A549 (cell line): ENCODE measurements around the gene KRT81. TPM values are rescaled to one million over a fixed set of nuclear protein-coding genes. Genes with fewer than 3 reads are reported as not detected.

ENCODE experiments used
- BHLHE40 ChIP-seq: IDR thresholded peaks from 2 replicates; pipeline ENCODE4 v1.6.1; 2012; ENCODE audit warnings: low read depth, low read length, inconsistent platforms
- CBX2 ChIP-seq: fragments of 200-600 bp; sonication (generic); IDR thresholded peaks from 2 replicates; pipeline ENCODE4 v1.6.1; 2016; ENCODE audit warnings: low read depth, mild to moderate bottlenecking, borderline replicate concordance
- CEBPB ChIP-seq, 2 experiments: fragments of >200 bp in 1 of 2; sonication (Bioruptor Twin) in 1 of 2; formaldehyde crosslinking in 1 of 2; IDR thresholded peaks; 2 replicates each; pipeline ENCODE4 v1.6.1; 2012 to 2016
- EHMT2 ChIP-seq: fragments of 200-600 bp; sonication (generic); IDR thresholded peaks from 2 replicates; pipeline ENCODE4 v1.6.1; 2016; ENCODE audit warnings: antibody characterized with exemption, low read depth, mild to moderate bottlenecking, moderate library complexity
- ESRRA ChIP-seq: fragments of 150-350 bp; IDR thresholded peaks from 2 replicates; pipeline ENCODE4 v1.6.1; 2014; ENCODE audit warnings: mild to moderate bottlenecking, low read length, borderline replicate concordance
- FOSB ChIP-seq: fragments of 250-450 bp; sonication (Bioruptor Pico); IDR thresholded peaks from 2 replicates; pipeline ENCODE4 v1.5.0; 2020; ENCODE audit warnings: mild to moderate bottlenecking, moderate library complexity
- FOSL2 ChIP-seq, 2 experiments: fragments of 450-650 bp in 1 of 2; fragments of >200 bp in 1 of 2; sonication (Bioruptor Twin) in 1 of 2; formaldehyde crosslinking; IDR thresholded peaks; 2 replicates each; pipeline versions ENCODE4 v1.5.0 to v1.6.1; 2016 to 2020; ENCODE audit warnings: mild to moderate bottlenecking in 1 of 2, moderate library complexity in 1 of 2
- FOXS1 ChIP-seq: fragments of 250-450 bp; sonication (Bioruptor Pico); IDR thresholded peaks from 2 replicates; pipeline ENCODE4 v1.5.0; 2020; ENCODE audit warnings: mild to moderate bottlenecking, moderate library complexity
- HDAC2 ChIP-seq: fragments of 200-600 bp; sonication (generic); IDR thresholded peaks from 2 replicates; pipeline ENCODE4 v1.6.1; 2016
- HEYL ChIP-seq: fragments of 250-450 bp; sonication (Bioruptor Pico); IDR thresholded peaks from 2 replicates; pipeline ENCODE4 v1.8.0; 2021; ENCODE audit warnings: mild to moderate bottlenecking, moderate library complexity
- HOXA7 ChIP-seq: fragments of 250-450 bp; sonication (Bioruptor Pico); IDR thresholded peaks from 2 replicates; pipeline ENCODE4 v1.5.0; 2020; ENCODE audit warnings: mild to moderate bottlenecking, moderate library complexity
- HOXB5 ChIP-seq: fragments of 250-450 bp; sonication (Bioruptor Pico); IDR thresholded peaks from 2 replicates; pipeline ENCODE4 v1.5.0; 2020; ENCODE audit warnings: mild to moderate bottlenecking, moderate library complexity
- KDM1A ChIP-seq: fragments of 200-600 bp; sonication (generic); IDR thresholded peaks from 2 replicates; pipeline ENCODE4 v1.6.1; 2016; ENCODE audit warnings: low read depth, mild to moderate bottlenecking
- KDM5A ChIP-seq: fragments of 200-600 bp; sonication (generic); IDR thresholded peaks from 2 replicates; pipeline ENCODE4 v1.6.1; 2016; ENCODE audit warnings: antibody characterized with exemption, mild to moderate bottlenecking
- MAFK ChIP-seq: fragments of 450-650 bp; IDR thresholded peaks from 2 replicates; pipeline ENCODE4 v1.6.1; 2014; ENCODE audit not compliant: partially characterized antibody
- MYC ChIP-seq: IDR thresholded peaks from 2 replicates; pipeline ENCODE4 v1.6.1; 2012; ENCODE audit warnings: mild to moderate bottlenecking, inconsistent platforms, low read length, improper control_type of control experiment, borderline replicate concordance
- NFE2L2 ChIP-seq: fragments of 150-350 bp; conservative IDR thresholded peaks from 2 replicates; pipeline ENCODE4 v1.6.1; 2014; ENCODE audit warnings: low read length
- NPAS2 ChIP-seq: fragments of 250-450 bp; sonication (Bioruptor Pico); IDR thresholded peaks from 2 replicates; pipeline ENCODE4 v1.8.0; 2022; ENCODE audit warnings: mild to moderate bottlenecking, moderate library complexity, borderline replicate concordance
- NR3C1 ChIP-seq: fragments of >200 bp; sonication (Bioruptor Twin); formaldehyde crosslinking; IDR thresholded peaks from 3 replicates; pipeline ENCODE4 v1.6.1; 2017
- RAD21 ChIP-seq, 2 experiments: fragments of >200 bp in 1 of 2; sonication (Bioruptor Twin) in 1 of 2; formaldehyde crosslinking in 1 of 2; IDR thresholded peaks in 1 of 2; conservative IDR thresholded peaks in 1 of 2; 2 replicates in 1 of 2; 3 replicates in 1 of 2; pipeline ENCODE4 v1.6.1; 2012 to 2018; ENCODE audit warnings: inconsistent platforms in 1 of 2
- RARB ChIP-seq: fragments of 250-450 bp; sonication (Bioruptor Pico); IDR thresholded peaks from 2 replicates; pipeline ENCODE4 v1.8.0; 2021; ENCODE audit warnings: mild to moderate bottlenecking, moderate library complexity
- RCOR1 ChIP-seq: fragments of 150-350 bp; IDR thresholded peaks from 2 replicates; pipeline ENCODE4 v1.6.1; 2014; ENCODE audit warnings: antibody characterized with exemption, low read length, low read depth
- RFX5 ChIP-seq: fragments of 450-650 bp; IDR thresholded peaks from 2 replicates; pipeline ENCODE4 v1.7.1; 2014; ENCODE audit warnings: antibody characterized with exemption, mild to moderate bottlenecking, moderate library complexity
- RNF2 ChIP-seq: fragments of 200-600 bp; sonication (generic); IDR thresholded peaks from 2 replicates; pipeline ENCODE4 v1.6.1; 2016; ENCODE audit warnings: low read depth, mild to moderate bottlenecking, antibody characterized with exemption, moderate library complexity, borderline replicate concordance
- SMC3 ChIP-seq: fragments of >200 bp; sonication (Bioruptor Twin); formaldehyde crosslinking; IDR thresholded peaks from 3 replicates; pipeline ENCODE4 v1.6.1; 2018; ENCODE audit warnings: inconsistent platforms
- SREBF2 ChIP-seq: fragments of 450-650 bp; IDR thresholded peaks from 2 replicates; pipeline ENCODE4 v1.6.1; 2014; ENCODE audit warnings: mild to moderate bottlenecking, moderate library complexity
- USF2 ChIP-seq: fragments of 450-650 bp; IDR thresholded peaks from 2 replicates; pipeline ENCODE4 v1.6.1; 2014; ENCODE audit warnings: antibody characterized with exemption
- ZC3H11A ChIP-seq: fragments of 450-650 bp; IDR thresholded peaks from 2 replicates; pipeline ENCODE4 v1.6.1; 2014; ENCODE audit warnings: antibody characterized with exemption, mild to moderate bottlenecking
- ZFP36 ChIP-seq: fragments of 450-650 bp; IDR thresholded peaks from 2 replicates; pipeline ENCODE4 v1.6.1; 2014; ENCODE audit warnings: borderline replicate concordance; ENCODE audit not compliant: partially characterized antibody
- polyA plus RNA-seq, 4 experiments: library from polyadenylated mRNA; depleted of rRNA in 3 of 4; stranded (reverse); fragments of >200 nt; fragmentation: RNase III in 1 of 4; extraction: RNeasy Plus Mini Kit Qiagen cat#74134 plus additional on column Dnase treatment in 1 of 4; gene quantifications; 2 replicates in 3 of 4; 3 replicates in 1 of 4; pipeline ENCODE4 v1.2.3, GENCODE V29; 2011 to 2017
- TF ChIP-seq, protein P1 (sequence below): fragments of 200-600 bp; sonication (generic); IDR thresholded peaks from 2 replicates; pipeline ENCODE4 v1.6.1; 2016; ENCODE audit warnings: antibody characterized with exemption, mild to moderate bottlenecking, moderate library complexity
- TF ChIP-seq, protein P2 (sequence below): fragments of 250-450 bp; sonication (Bioruptor Pico); IDR thresholded peaks from 2 replicates; pipeline ENCODE4 v1.5.0; 2021; ENCODE audit warnings: mild to moderate bottlenecking, moderate library complexity, borderline replicate concordance
- TF ChIP-seq, protein P3 (sequence below): fragments of >200 bp; sonication (Bioruptor Twin); formaldehyde crosslinking; IDR thresholded peaks from 3 replicates; pipeline ENCODE4 v1.6.1; 2016
- TF ChIP-seq, protein P4 (sequence below): IDR thresholded peaks from 2 replicates; pipeline ENCODE4 v1.6.1; 2012

Gene KRT81
- polyA plus RNA-seq, 2 of the 4 experiments (the other 2 are of a cell fraction) = 1,799 to 3,643 TPM

DNA sequence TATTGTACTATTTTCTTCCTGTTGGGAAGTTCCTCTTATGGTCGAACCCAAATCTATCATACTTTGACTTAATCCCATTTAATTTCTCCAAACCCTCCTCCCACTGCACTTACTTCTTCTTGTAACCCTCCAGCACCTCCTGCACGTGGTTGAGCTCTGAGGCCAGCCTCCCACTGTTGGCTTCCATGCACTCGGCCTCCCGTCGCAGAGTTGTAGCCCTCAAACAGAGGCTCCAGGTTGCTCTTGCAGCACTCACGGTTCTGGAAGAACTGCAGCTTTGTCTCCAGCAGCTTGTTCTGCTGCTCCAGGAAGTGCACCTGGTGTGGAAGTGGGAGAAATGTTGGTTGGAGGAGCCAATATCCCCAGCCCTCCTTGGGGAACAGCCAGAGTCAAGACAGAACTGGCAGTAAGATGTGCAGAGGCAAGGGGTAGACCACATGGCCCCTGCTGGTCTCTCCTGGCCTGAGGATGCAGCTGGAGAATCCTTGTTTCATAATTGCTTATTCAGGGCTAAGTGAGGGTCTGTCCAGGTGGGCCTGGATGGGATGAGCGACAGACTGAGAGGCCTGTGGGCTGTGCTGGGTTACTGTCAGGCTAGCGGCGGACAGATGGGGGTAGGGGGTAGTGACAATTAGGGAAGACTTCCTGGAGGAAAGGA lies 35.3 kb downstream of the KRT81 start (continued):
- TF ChIP-seq, protein P1, sequence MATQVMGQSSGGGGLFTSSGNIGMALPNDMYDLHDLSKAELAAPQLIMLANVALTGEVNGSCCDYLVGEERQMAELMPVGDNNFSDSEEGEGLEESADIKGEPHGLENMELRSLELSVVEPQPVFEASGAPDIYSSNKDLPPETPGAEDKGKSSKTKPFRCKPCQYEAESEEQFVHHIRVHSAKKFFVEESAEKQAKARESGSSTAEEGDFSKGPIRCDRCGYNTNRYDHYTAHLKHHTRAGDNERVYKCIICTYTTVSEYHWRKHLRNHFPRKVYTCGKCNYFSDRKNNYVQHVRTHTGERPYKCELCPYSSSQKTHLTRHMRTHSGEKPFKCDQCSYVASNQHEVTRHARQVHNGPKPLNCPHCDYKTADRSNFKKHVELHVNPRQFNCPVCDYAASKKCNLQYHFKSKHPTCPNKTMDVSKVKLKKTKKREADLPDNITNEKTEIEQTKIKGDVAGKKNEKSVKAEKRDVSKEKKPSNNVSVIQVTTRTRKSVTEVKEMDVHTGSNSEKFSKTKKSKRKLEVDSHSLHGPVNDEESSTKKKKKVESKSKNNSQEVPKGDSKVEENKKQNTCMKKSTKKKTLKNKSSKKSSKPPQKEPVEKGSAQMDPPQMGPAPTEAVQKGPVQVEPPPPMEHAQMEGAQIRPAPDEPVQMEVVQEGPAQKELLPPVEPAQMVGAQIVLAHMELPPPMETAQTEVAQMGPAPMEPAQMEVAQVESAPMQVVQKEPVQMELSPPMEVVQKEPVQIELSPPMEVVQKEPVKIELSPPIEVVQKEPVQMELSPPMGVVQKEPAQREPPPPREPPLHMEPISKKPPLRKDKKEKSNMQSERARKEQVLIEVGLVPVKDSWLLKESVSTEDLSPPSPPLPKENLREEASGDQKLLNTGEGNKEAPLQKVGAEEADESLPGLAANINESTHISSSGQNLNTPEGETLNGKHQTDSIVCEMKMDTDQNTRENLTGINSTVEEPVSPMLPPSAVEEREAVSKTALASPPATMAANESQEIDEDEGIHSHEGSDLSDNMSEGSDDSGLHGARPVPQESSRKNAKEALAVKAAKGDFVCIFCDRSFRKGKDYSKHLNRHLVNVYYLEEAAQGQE = no peak
- TF ChIP-seq RARB (CRISPR knock-in tag) (no peak; the same call in 1 of the 2 replicates), FOSB (no peak), SREBF2 (no peak), KDM1A (no peak), ZFP36 (no peak), ZC3H11A (no peak), CEBPB (IDR thresholded peaks at IDR 0.05) (0 out of 4 replicates have a peak, but pooled peaks of 1 of the 2 experiments have one; percentile 2), HOXB5 (CRISPR knock-in tag) (no peak), NFE2L2 (no peak), FOSL2 (IDR thresholded peaks at IDR 0.05) (no peak), FOSL2 (CRISPR knock-in tag; IDR thresholded peaks at IDR 0.05) (no peak), RAD21 (conservative IDR thresholded peaks at IDR 0.05 in 1 of 2, IDR thresholded peaks at IDR 0.05 in 1 of 2) (no peak), HEYL (no peak), KDM5A (no peak), BHLHE40 (no peak), CBX2 (no peak), ESRRA (no peak), HDAC2 (no peak), NR3C1 (no peak), FOXS1 (no peak), NPAS2 (CRISPR knock-in tag) (no peak), SMC3 (no peak), EHMT2 (no peak), RFX5 (no peak), MAFK (peak; percentile 59), MYC (no peak), RCOR1 (no peak), HOXA7 (CRISPR knock-in tag) (no peak), USF2 (no peak), RNF2 (no peak)
- TF ChIP-seq, protein P2, sequence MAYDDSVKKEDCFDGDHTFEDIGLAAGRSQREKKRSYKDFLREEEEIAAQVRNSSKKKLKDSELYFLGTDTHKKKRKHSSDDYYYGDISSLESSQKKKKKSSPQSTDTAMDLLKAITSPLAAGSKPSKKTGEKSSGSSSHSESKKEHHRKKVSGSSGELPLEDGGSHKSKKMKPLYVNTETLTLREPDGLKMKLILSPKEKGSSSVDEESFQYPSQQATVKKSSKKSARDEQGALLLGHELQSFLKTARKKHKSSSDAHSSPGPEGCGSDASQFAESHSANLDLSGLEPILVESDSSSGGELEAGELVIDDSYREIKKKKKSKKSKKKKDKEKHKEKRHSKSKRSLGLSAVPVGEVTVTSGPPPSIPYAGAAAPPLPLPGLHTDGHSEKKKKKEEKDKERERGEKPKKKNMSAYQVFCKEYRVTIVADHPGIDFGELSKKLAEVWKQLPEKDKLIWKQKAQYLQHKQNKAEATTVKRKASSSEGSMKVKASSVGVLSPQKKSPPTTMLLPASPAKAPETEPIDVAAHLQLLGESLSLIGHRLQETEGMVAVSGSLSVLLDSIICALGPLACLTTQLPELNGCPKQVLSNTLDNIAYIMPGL (CRISPR knock-in tag) = no peak
- TF ChIP-seq, protein P3, sequence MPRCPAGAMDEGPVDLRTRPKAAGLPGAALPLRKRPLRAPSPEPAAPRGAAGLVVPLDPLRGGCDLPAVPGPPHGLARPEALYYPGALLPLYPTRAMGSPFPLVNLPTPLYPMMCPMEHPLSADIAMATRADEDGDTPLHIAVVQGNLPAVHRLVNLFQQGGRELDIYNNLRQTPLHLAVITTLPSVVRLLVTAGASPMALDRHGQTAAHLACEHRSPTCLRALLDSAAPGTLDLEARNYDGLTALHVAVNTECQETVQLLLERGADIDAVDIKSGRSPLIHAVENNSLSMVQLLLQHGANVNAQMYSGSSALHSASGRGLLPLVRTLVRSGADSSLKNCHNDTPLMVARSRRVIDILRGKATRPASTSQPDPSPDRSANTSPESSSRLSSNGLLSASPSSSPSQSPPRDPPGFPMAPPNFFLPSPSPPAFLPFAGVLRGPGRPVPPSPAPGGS = no peak
- TF ChIP-seq, protein P4, sequence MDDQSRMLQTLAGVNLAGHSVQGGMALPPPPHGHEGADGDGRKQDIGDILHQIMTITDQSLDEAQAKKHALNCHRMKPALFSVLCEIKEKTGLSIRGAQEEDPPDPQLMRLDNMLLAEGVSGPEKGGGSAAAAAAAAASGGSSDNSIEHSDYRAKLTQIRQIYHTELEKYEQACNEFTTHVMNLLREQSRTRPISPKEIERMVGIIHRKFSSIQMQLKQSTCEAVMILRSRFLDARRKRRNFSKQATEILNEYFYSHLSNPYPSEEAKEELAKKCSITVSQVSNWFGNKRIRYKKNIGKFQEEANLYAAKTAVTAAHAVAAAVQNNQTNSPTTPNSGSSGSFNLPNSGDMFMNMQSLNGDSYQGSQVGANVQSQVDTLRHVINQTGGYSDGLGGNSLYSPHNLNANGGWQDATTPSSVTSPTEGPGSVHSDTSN = peak; percentile 47
